ENCODE results near the gene ADCY3. TPM values are rescaled to one million over a fixed set of nuclear protein-coding genes. Genes with fewer than 3 reads are reported as not detected.
A peak's percentile ranks its signal among the peaks of the same experiment; 100 is the strongest.

ADCY3 gene
- total and polyA plus RNA-seq, 10 donors = 36.5 to 61.5 (median 52.7) TPM

- H3K27me3 ChIP-seq (replicated peaks in 1 of 7) = peaks cover 0 to 15% (median 0%) of the 10 kb centered on the region in 7 donors
- H3K36me3 ChIP-seq = peaks cover 0 to 18% (median 0%) of the 10 kb centered on the region in 6 donors
- H3K9me3 ChIP-seq = no peaks in the 10 kb centered on the region
- H3K4me3 ChIP-seq = peak overlapping the region in 2 of 8 donors; percentile 64 to 87
- peak; percentile 49 for DNase-seq
- H3K27ac ChIP-seq = no peak overlapping the region
- intact Hi-C loops (cut with DNase I; ENCODE audit: low total_unique reads) = no loop called here
- TF ChIP-seq POLR2A (IDR thresholded peaks at IDR 0.05) (no peak), CTCF (IDR thresholded peaks at IDR 0.05 in 8 of 11, conservative IDR thresholded peaks at IDR 0.05 in 3 of 11) (no peak), POLR2AphosphoS5 (IDR thresholded peaks at IDR 0.05) (no peak)
- WGBS, 5 donors = 88 to 94% (median 91%) methylated on average over 12 of the region's 12 CpGs
- peaks cover 8 to 40% (median 30%) of the 10 kb centered on the region in 6 donors for H3K4me1 ChIP-seq
Measured at GRCh38 chr2:24917731-24918325, 2.2 kb downstream of the ADCY3 start.

- DNase-seq = peak; percentile 44
- WGBS, 5 donors = 40 to 57% (median 49%) methylated on average over 7 of the region's 7 CpGs
Measured at GRCh38 chr2:24917086-24917485, 3.0 kb downstream of the ADCY3 start.

GRCh38 chr2:24915796-24916195, 4.2 kb downstream of the ADCY3 start:
- no peak for TF ChIP-seq POLR2AphosphoS5 (IDR thresholded peaks at IDR 0.05)
- TF ChIP-seq CTCF (IDR thresholded peaks at IDR 0.05 in 8 of 11, conservative IDR thresholded peaks at IDR 0.05 in 3 of 11) = no peak
- TF ChIP-seq POLR2A (IDR thresholded peaks at IDR 0.05) = no peak
- H3K4me1 ChIP-seq = peaks cover 5 to 33% (median 27%) of the 10 kb centered on the region in 6 donors
- H3K27ac ChIP-seq = no peak overlapping the region
- intact Hi-C loops (cut with DNase I; ENCODE audit: low total_unique reads) = no loop called here
- DNase-seq = peak; percentile 29
- peaks cover 0 to 18% (median 0%) of the 10 kb centered on the region in 6 donors for H3K36me3 ChIP-seq
- H3K9me3 ChIP-seq = no peaks in the 10 kb centered on the region
- peaks cover 0 to 8% (median 0%) of the 10 kb centered on the region in 7 donors for H3K27me3 ChIP-seq (replicated peaks in 1 of 7)
- WGBS, 5 donors = 90 to 95% (median 94%) methylated on average over 4 of the region's 4 CpGs
- no peak overlapping the region for H3K4me3 ChIP-seq

More at GRCh38 chr2:24917086-24917485, 3.0 kb downstream of the ADCY3 start:
- no peak for TF ChIP-seq POLR2AphosphoS5 (IDR thresholded peaks at IDR 0.05)
- no peak for TF ChIP-seq POLR2A (IDR thresholded peaks at IDR 0.05)
- TF ChIP-seq CTCF (IDR thresholded peaks at IDR 0.05 in 8 of 11, conservative IDR thresholded peaks at IDR 0.05 in 3 of 11) = no peak
- intact Hi-C loops (cut with DNase I; ENCODE audit: low total_unique reads) = no loop called here
- H3K27me3 ChIP-seq (replicated peaks in 1 of 7) = peaks cover 0 to 15% (median 0%) of the 10 kb centered on the region in 7 donors
- no peaks in the 10 kb centered on the region for H3K9me3 ChIP-seq
- H3K4me3 ChIP-seq = peak overlapping the region in 1 of 8 donors; percentile 87
- H3K27ac ChIP-seq = no peak overlapping the region
- peaks cover 8 to 40% (median 30%) of the 10 kb centered on the region in 6 donors for H3K4me1 ChIP-seq
- H3K36me3 ChIP-seq = peaks cover 0 to 18% (median 0%) of the 10 kb centered on the region in 6 donors

GRCh38 chr2:24915175-24915574, 4.9 kb downstream of the ADCY3 start:
- Histone ChIP-seq H3K4me1 (peaks cover 5 to 28% (median 24%) of the 10 kb centered on the region in 6 donors), H3K4me3 (no peak overlapping the region), H3K9me3 (peaks cover 0 to 6% (median 2%) of the 10 kb centered on the region in 8 donors), H3K36me3 (peaks cover 0 to 18% (median 0%) of the 10 kb centered on the region in 6 donors), H3K27me3 (replicated peaks in 1 of 7) (peaks cover 0 to 4% (median 0%) of the 10 kb centered on the region in 7 donors), H3K27ac (no peak overlapping the region)
- DNase-seq = peak; percentile 31
- WGBS, 5 donors = 84 to 91% (median 89%) methylated on average over 8 of the region's 8 CpGs
- intact Hi-C loops (cut with DNase I; ENCODE audit: low total_unique reads) = no loop called here
- no peak for TF ChIP-seq POLR2AphosphoS5 (IDR thresholded peaks at IDR 0.05)
- TF ChIP-seq CTCF (IDR thresholded peaks at IDR 0.05 in 8 of 11, conservative IDR thresholded peaks at IDR 0.05 in 3 of 11) = no peak
